ENCODE results near the gene GPSM1. TPM values are rescaled to one million over a fixed set of nuclear protein-coding genes. Genes with fewer than 3 reads are reported as not detected.

GPSM1 gene
- total and polyA plus RNA-seq, 9 of the 15 experiments (the other 6 are each of a cell fraction or from before 2014, with no cell fraction given): 0.04 to 14.2 (median 3.1) TPM

DNA sequence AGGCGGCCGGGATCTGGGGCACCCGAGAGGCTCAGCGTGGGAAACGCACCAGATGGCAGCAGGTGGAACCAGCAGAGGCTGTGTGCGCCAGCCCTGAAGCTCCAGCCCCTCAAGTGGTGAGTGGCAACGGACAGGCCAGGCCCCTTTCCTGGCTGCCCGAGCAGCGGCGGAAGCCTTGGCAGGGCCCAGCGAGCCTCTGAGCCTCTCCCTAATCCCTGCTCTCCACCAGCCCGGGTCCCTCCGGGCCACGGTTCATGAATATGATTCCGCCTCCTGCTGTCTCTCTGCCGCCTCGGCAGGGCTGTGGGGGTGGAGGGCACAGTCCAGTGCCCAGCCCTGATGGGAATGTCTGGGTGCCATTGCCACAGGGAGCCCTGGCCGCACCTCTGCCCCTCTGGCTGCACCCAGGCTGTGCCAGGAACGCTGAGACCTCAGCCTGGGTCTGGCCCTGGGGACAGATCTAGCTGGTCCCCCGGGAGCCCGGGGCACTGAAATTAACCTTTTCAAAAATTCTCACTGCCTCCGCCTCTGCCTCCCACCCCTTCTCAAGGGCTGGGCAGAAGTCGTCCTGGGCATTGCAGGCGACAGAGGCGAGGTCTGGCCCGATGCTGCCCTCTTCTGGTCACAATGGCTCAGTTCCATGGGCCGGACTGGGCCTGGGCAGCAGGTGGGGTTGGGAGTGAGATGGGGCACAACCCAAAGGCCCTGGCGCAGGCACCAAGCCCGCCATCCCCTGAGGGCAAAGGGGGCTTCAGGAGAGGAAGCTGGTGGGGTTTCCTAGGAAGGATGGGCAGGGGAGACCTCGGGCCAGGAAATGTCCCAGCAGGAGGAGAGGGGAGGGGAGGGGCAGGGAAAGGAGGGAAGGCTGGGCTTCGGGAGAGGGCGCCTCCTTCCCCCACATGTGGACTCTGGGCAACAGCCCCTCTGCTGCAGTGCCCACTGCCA lies 43.8 kb upstream of the GPSM1 start (continued):
- TF ChIP-seq, protein P1, sequence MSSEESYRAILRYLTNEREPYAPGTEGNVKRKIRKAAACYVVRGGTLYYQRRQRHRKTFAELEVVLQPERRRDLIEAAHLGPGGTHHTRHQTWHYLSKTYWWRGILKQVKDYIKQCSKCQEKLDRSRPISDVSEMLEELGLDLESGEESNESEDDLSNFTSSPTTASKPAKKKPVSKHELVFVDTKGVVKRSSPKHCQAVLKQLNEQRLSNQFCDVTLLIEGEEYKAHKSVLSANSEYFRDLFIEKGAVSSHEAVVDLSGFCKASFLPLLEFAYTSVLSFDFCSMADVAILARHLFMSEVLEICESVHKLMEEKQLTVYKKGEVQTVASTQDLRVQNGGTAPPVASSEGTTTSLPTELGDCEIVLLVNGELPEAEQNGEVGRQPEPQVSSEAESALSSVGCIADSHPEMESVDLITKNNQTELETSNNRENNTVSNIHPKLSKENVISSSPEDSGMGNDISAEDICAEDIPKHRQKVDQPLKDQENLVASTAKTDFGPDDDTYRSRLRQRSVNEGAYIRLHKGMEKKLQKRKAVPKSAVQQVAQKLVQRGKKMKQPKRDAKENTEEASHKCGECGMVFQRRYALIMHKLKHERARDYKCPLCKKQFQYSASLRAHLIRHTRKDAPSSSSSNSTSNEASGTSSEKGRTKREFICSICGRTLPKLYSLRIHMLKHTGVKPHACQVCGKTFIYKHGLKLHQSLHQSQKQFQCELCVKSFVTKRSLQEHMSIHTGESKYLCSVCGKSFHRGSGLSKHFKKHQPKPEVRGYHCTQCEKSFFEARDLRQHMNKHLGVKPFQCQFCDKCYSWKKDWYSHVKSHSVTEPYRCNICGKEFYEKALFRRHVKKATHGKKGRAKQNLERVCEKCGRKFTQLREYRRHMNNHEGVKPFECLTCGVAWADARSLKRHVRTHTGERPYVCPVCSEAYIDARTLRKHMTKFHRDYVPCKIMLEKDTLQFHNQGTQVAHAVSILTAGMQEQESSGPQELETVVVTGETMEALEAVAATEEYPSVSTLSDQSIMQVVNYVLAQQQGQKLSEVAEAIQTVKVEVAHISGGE (CRISPR knock-in tag; IDR thresholded peaks at IDR 0.05): no peak
- TF ChIP-seq, protein P2, sequence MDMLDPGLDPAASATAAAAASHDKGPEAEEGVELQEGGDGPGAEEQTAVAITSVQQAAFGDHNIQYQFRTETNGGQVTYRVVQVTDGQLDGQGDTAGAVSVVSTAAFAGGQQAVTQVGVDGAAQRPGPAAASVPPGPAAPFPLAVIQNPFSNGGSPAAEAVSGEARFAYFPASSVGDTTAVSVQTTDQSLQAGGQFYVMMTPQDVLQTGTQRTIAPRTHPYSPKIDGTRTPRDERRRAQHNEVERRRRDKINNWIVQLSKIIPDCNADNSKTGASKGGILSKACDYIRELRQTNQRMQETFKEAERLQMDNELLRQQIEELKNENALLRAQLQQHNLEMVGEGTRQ (CRISPR knock-in tag; IDR thresholded peaks at IDR 0.05): no peak
- TF ChIP-seq HIVEP1 (CRISPR knock-in tag; IDR thresholded peaks at IDR 0.05) (no peak), FIP1L1 (IDR thresholded peaks at IDR 0.05; ENCODE audit: low read depth, low read length, poor library complexity, severe bottlenecking) (peak; percentile 20), JUN (IDR thresholded peaks at IDR 0.05; ENCODE audit: borderline replicate concordance, low read depth, low read length) (no peak), JUN (CRISPR knock-in tag; IDR thresholded peaks at IDR 0.05; ENCODE audit: borderline replicate concordance) (0 out of 2 replicates have a peak, but pooled peaks have one; percentile 35), RCOR1 (IDR thresholded peaks at IDR 0.05; ENCODE audit: borderline replicate concordance in 1 of 2, low read depth in 2 of 2, low read length in 2 of 2) (peak in 1 of 2 experiments; percentile 21; a peak in 1 of 4 replicates), RB1 (IDR thresholded peaks at IDR 0.05; ENCODE audit: low read depth) (peak; percentile 38; the same call in 1 of the 2 replicates), SMARCA5 (IDR thresholded peaks at IDR 0.05) (no peak), SMC3 (conservative IDR thresholded peaks at IDR 0.05; ENCODE audit: insufficient read depth, low read depth, low read length) (peak; percentile 84), MTF1 (CRISPR knock-in tag; IDR thresholded peaks at IDR 0.05; ENCODE audit: borderline replicate concordance) (no peak), CTBP1 (IDR thresholded peaks at IDR 0.05; ENCODE audit: borderline replicate concordance) (peak; percentile 35; the same call in 1 of the 2 replicates)
- TF ChIP-seq, protein P3, sequence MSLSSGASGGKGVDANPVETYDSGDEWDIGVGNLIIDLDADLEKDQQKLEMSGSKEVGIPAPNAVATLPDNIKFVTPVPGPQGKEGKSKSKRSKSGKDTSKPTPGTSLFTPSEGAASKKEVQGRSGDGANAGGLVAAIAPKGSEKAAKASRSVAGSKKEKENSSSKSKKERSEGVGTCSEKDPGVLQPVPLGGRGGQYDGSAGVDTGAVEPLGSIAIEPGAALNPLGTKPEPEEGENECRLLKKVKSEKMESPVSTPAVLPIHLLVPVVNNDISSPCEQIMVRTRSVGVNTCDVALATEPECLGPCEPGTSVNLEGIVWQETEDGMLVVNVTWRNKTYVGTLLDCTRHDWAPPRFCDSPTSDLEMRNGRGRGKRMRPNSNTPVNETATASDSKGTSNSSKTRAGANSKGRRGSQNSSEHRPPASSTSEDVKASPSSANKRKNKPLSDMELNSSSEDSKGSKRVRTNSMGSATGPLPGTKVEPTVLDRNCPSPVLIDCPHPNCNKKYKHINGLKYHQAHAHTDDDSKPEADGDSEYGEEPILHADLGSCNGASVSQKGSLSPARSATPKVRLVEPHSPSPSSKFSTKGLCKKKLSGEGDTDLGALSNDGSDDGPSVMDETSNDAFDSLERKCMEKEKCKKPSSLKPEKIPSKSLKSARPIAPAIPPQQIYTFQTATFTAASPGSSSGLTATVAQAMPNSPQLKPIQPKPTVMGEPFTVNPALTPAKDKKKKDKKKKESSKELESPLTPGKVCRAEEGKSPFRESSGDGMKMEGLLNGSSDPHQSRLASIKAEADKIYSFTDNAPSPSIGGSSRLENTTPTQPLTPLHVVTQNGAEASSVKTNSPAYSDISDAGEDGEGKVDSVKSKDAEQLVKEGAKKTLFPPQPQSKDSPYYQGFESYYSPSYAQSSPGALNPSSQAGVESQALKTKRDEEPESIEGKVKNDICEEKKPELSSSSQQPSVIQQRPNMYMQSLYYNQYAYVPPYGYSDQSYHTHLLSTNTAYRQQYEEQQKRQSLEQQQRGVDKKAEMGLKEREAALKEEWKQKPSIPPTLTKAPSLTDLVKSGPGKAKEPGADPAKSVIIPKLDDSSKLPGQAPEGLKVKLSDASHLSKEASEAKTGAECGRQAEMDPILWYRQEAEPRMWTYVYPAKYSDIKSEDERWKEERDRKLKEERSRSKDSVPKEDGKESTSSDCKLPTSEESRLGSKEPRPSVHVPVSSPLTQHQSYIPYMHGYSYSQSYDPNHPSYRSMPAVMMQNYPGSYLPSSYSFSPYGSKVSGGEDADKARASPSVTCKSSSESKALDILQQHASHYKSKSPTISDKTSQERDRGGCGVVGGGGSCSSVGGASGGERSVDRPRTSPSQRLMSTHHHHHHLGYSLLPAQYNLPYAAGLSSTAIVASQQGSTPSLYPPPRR (CRISPR knock-in tag; IDR thresholded peaks at IDR 0.05; ENCODE audit: borderline replicate concordance): 0 out of 2 replicates have a peak, but pooled peaks have one; percentile 33
- TF ChIP-seq, protein P4, sequence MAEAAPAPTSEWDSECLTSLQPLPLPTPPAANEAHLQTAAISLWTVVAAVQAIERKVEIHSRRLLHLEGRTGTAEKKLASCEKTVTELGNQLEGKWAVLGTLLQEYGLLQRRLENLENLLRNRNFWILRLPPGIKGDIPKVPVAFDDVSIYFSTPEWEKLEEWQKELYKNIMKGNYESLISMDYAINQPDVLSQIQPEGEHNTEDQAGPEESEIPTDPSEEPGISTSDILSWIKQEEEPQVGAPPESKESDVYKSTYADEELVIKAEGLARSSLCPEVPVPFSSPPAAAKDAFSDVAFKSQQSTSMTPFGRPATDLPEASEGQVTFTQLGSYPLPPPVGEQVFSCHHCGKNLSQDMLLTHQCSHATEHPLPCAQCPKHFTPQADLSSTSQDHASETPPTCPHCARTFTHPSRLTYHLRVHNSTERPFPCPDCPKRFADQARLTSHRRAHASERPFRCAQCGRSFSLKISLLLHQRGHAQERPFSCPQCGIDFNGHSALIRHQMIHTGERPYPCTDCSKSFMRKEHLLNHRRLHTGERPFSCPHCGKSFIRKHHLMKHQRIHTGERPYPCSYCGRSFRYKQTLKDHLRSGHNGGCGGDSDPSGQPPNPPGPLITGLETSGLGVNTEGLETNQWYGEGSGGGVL (CRISPR knock-in tag; IDR thresholded peaks at IDR 0.05): no peak

Data from K562 (cell line).